ENCODE results near the gene MGRN1.

The MGRN1 gene

GRCh38 chr16:4613636-4614570 lies 10.7 kb upstream of the MGRN1 start:
- no peak for TF ChIP-seq CTCF (conservative IDR thresholded peaks at IDR 0.05; ENCODE audit: low read length)
- peak overlapping the region; percentile 85 for H3K4me3 ChIP-seq (ENCODE audit: low read length)
- DNase-seq (ENCODE audit: low read depth): peak; percentile 25

GRCh38 chr16:4614571-4615383 lies 9.8 kb upstream of the MGRN1 start, which contains the start of gene UBALD1:
TSS of gene UBALD1 (minus strand) at chr16:4614888. CDS start at chr16:4614797, 91 bp downstream.
- peak; percentile 86 for DNase-seq (ENCODE audit: low read depth)
- TF ChIP-seq CTCF (conservative IDR thresholded peaks at IDR 0.05; ENCODE audit: low read length): no peak
- peak within 1 kb of the TSS; percentile 85 for H3K4me3 ChIP-seq (ENCODE audit: low read length)

- TF ChIP-seq CTCF (conservative IDR thresholded peaks at IDR 0.05; ENCODE audit: low read length): no peak
- DNase-seq (ENCODE audit: low read depth): no peak
- H3K4me3 ChIP-seq (ENCODE audit: low read length): peak overlapping the region; percentile 85
These were observed 9.1 kb upstream of the MGRN1 start for GRCh38 chr16:4615384-4616046.

GRCh38 chr16:4616047-4616811 lies 8.4 kb upstream of the MGRN1 start:
- TF ChIP-seq CTCF (conservative IDR thresholded peaks at IDR 0.05; ENCODE audit: low read length): peak; percentile 37
- peak; percentile 100 for DNase-seq (ENCODE audit: low read depth)
- H3K4me3 ChIP-seq (ENCODE audit: low read length): peak overlapping the region; percentile 70

GRCh38 chr16:4617880-4618279 lies 6.7 kb upstream of the MGRN1 start:
- DNase-seq (ENCODE audit: low read depth): no peak
- no peak for TF ChIP-seq CTCF (conservative IDR thresholded peaks at IDR 0.05; ENCODE audit: low read length)
- H3K4me3 ChIP-seq (ENCODE audit: low read length): no peak overlapping the region

- no peak for DNase-seq (ENCODE audit: low read depth)
- no peak overlapping the region for H3K4me3 ChIP-seq (ENCODE audit: low read length)
- no peak for TF ChIP-seq CTCF (conservative IDR thresholded peaks at IDR 0.05; ENCODE audit: low read length)
These were observed 5.8 kb upstream of the MGRN1 start for GRCh38 chr16:4618645-4619418.

All from AG10803 (cell line).